ENCODE results near the gene GCKR. TPM values are rescaled to one million over a fixed set of nuclear protein-coding genes. Genes with fewer than 3 reads are reported as not detected.

The GCKR gene
- total and polyA plus RNA-seq, 2 of the 13 experiments (the other 11 are each of a cell fraction or from before 2014, with no cell fraction given), result 15.2 to 48.3 TPM

DNA sequence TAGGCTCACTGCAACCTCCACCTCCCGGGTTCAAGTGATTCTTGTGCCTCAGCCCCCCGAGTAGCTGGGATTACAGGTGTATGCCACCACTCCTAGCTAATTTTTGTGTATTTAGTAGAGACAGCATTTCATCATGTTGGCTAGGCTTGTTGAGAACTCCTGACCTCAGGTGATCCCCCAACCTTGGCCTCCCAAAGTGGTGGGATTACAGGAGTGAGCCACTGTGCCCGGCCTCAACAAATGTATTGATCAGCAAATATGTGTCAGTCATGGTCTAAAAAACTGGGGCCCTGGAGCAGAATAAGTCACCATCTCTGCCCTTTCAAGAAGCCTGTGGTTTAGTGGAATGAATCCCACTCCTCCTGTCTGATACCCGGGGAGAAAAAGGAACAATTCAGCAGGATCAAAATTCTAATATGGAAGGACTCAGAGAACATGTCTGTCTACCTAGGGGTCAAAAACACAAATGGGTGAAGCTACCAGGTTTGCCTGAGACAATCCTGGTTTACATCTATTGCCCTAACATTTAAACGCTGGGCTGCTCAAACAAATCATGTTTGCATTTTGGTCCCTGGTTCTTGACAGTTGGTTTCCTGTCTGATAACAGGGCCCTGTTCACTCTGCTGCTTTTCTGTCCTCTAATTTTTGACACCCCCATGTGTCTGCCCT lies 21.6 kb downstream of the GCKR start (continued):
- TF ChIP-seq, protein P1, sequence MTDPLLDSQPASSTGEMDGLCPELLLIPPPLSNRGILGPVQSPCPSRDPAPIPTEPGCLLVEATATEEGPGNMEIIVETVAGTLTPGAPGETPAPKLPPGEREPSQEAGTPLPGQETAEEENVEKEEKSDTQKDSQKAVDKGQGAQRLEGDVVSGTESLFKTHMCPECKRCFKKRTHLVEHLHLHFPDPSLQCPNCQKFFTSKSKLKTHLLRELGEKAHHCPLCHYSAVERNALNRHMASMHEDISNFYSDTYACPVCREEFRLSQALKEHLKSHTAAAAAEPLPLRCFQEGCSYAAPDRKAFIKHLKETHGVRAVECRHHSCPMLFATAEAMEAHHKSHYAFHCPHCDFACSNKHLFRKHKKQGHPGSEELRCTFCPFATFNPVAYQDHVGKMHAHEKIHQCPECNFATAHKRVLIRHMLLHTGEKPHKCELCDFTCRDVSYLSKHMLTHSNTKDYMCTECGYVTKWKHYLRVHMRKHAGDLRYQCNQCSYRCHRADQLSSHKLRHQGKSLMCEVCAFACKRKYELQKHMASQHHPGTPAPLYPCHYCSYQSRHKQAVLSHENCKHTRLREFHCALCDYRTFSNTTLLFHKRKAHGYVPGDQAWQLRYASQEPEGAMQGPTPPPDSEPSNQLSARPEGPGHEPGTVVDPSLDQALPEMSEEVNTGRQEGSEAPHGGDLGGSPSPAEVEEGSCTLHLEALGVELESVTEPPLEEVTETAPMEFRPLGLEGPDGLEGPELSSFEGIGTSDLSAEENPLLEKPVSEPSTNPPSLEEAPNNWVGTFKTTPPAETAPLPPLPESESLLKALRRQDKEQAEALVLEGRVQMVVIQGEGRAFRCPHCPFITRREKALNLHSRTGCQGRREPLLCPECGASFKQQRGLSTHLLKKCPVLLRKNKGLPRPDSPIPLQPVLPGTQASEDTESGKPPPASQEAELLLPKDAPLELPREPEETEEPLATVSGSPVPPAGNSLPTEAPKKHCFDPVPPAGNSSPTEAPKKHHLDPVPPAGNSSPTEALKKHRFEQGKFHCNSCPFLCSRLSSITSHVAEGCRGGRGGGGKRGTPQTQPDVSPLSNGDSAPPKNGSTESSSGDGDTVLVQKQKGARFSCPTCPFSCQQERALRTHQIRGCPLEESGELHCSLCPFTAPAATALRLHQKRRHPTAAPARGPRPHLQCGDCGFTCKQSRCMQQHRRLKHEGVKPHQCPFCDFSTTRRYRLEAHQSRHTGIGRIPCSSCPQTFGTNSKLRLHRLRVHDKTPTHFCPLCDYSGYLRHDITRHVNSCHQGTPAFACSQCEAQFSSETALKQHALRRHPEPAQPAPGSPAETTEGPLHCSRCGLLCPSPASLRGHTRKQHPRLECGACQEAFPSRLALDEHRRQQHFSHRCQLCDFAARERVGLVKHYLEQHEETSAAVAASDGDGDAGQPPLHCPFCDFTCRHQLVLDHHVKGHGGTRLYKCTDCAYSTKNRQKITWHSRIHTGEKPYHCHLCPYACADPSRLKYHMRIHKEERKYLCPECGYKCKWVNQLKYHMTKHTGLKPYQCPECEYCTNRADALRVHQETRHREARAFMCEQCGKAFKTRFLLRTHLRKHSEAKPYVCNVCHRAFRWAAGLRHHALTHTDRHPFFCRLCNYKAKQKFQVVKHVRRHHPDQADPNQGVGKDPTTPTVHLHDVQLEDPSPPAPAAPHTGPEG (CRISPR knock-in tag; IDR thresholded peaks at IDR 0.05), result no peak
- no peak for TF ChIP-seq ZNF382 (CRISPR knock-in tag; IDR thresholded peaks at IDR 0.05; ENCODE audit: borderline replicate concordance)
- TF ChIP-seq, protein P2, sequence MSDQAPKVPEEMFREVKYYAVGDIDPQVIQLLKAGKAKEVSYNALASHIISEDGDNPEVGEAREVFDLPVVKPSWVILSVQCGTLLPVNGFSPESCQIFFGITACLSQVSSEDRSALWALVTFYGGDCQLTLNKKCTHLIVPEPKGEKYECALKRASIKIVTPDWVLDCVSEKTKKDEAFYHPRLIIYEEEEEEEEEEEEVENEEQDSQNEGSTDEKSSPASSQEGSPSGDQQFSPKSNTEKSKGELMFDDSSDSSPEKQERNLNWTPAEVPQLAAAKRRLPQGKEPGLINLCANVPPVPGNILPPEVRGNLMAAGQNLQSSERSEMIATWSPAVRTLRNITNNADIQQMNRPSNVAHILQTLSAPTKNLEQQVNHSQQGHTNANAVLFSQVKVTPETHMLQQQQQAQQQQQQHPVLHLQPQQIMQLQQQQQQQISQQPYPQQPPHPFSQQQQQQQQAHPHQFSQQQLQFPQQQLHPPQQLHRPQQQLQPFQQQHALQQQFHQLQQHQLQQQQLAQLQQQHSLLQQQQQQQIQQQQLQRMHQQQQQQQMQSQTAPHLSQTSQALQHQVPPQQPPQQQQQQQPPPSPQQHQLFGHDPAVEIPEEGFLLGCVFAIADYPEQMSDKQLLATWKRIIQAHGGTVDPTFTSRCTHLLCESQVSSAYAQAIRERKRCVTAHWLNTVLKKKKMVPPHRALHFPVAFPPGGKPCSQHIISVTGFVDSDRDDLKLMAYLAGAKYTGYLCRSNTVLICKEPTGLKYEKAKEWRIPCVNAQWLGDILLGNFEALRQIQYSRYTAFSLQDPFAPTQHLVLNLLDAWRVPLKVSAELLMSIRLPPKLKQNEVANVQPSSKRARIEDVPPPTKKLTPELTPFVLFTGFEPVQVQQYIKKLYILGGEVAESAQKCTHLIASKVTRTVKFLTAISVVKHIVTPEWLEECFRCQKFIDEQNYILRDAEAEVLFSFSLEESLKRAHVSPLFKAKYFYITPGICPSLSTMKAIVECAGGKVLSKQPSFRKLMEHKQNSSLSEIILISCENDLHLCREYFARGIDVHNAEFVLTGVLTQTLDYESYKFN (CRISPR knock-in tag; conservative IDR thresholded peaks at IDR 0.05), result peak; percentile 83
- no peak for TF ChIP-seq ZSCAN12 (CRISPR knock-in tag; IDR thresholded peaks at IDR 0.05)
- TF ChIP-seq RFX3 (CRISPR knock-in tag; IDR thresholded peaks at IDR 0.05), result no peak
- no peak for TF ChIP-seq ZBTB8A (CRISPR knock-in tag; IDR thresholded peaks at IDR 0.05; ENCODE audit: borderline replicate concordance, low read depth)
- TF ChIP-seq SNAI1 (CRISPR knock-in tag; IDR thresholded peaks at IDR 0.05; ENCODE audit: borderline replicate concordance), result 0 out of 2 replicates have a peak, but pooled peaks have one; percentile 53
- TF ChIP-seq, protein P3, sequence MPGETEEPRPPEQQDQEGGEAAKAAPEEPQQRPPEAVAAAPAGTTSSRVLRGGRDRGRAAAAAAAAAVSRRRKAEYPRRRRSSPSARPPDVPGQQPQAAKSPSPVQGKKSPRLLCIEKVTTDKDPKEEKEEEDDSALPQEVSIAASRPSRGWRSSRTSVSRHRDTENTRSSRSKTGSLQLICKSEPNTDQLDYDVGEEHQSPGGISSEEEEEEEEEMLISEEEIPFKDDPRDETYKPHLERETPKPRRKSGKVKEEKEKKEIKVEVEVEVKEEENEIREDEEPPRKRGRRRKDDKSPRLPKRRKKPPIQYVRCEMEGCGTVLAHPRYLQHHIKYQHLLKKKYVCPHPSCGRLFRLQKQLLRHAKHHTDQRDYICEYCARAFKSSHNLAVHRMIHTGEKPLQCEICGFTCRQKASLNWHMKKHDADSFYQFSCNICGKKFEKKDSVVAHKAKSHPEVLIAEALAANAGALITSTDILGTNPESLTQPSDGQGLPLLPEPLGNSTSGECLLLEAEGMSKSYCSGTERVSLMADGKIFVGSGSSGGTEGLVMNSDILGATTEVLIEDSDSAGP (CRISPR knock-in tag; IDR thresholded peaks at IDR 0.05; ENCODE audit: borderline replicate concordance), result no peak
- TF ChIP-seq, protein P4, sequence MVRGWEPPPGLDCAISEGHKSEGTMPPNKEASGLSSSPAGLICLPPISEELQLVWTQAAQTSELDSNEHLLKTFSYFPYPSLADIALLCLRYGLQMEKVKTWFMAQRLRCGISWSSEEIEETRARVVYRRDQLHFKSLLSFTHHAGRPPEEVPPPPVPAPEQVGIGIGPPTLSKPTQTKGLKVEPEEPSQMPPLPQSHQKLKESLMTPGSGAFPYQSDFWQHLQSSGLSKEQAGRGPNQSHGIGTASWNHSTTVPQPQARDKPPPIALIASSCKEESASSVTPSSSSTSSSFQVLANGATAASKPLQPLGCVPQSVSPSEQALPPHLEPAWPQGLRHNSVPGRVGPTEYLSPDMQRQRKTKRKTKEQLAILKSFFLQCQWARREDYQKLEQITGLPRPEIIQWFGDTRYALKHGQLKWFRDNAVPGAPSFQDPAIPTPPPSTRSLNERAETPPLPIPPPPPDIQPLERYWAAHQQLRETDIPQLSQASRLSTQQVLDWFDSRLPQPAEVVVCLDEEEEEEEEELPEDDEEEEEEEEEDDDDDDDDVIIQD (CRISPR knock-in tag; IDR thresholded peaks at IDR 0.05; ENCODE audit: low read depth), result no peak
- no peak for TF ChIP-seq KLF12 (CRISPR knock-in tag; IDR thresholded peaks at IDR 0.05; ENCODE audit: borderline replicate concordance)
- no peak for TF ChIP-seq ZNF563 (CRISPR knock-in tag; IDR thresholded peaks at IDR 0.05)
- TF ChIP-seq ELF3 (CRISPR knock-in tag; IDR thresholded peaks at IDR 0.05), result no peak
- TF ChIP-seq, protein P5, sequence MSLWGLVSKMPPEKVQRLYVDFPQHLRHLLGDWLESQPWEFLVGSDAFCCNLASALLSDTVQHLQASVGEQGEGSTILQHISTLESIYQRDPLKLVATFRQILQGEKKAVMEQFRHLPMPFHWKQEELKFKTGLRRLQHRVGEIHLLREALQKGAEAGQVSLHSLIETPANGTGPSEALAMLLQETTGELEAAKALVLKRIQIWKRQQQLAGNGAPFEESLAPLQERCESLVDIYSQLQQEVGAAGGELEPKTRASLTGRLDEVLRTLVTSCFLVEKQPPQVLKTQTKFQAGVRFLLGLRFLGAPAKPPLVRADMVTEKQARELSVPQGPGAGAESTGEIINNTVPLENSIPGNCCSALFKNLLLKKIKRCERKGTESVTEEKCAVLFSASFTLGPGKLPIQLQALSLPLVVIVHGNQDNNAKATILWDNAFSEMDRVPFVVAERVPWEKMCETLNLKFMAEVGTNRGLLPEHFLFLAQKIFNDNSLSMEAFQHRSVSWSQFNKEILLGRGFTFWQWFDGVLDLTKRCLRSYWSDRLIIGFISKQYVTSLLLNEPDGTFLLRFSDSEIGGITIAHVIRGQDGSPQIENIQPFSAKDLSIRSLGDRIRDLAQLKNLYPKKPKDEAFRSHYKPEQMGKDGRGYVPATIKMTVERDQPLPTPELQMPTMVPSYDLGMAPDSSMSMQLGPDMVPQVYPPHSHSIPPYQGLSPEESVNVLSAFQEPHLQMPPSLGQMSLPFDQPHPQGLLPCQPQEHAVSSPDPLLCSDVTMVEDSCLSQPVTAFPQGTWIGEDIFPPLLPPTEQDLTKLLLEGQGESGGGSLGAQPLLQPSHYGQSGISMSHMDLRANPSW (CRISPR knock-in tag; IDR thresholded peaks at IDR 0.05; ENCODE audit: borderline replicate concordance), result no peak

Measured in HepG2 (cell line).